ENCODE measurements around the gene OSBPL5.

GRCh38 chr11:3111919-3112690, 53.0 kb downstream of the OSBPL5 start:
- TF ChIP-seq CTCF (IDR thresholded peaks at IDR 0.05) (no peak), POLR2A (IDR thresholded peaks at IDR 0.05) (no peak)

Measured in heart left ventricle (tissue), 13 donors.